Stimulated activated memory B cell treated with anti-CD40 and anti-IgM and Interleukin-4, amounts not matched to agents 10 μg/mL and 1 μg/mL and 100 μg/mL, for 72 hours (primary cell): Measurements from ENCODE around the gene LIN54.

ENCODE experiments used
- ATAC-seq: fragments of 150-1000 bp; cut with Tn5 transposase; 2 replicates; pipeline ENCODE4 v1.10.0; 2021
- H3K27ac Mint-ChIP-seq: one replicate; pipeline ENCODE4 v1.8.0; 2022; ENCODE audit warnings: mild to moderate bottlenecking, mixed read lengths
- H3K27me3 Mint-ChIP-seq: one replicate; pipeline ENCODE4 v1.8.0; 2022; ENCODE audit warnings: mixed read lengths
- H3K36me3 Mint-ChIP-seq: one replicate; pipeline ENCODE4 v1.8.0; 2022; ENCODE audit warnings: mixed read lengths
- H3K4me1 Mint-ChIP-seq: one replicate; pipeline ENCODE4 v1.8.0; 2022; ENCODE audit warnings: mixed read lengths
- H3K4me3 Mint-ChIP-seq: one replicate; pipeline ENCODE4 v1.8.0; 2022; ENCODE audit warnings: mild to moderate bottlenecking, moderate library complexity, mixed read lengths
- H3K9me3 Mint-ChIP-seq: one replicate; pipeline ENCODE4 v1.8.0; 2022; ENCODE audit warnings: mixed read lengths

LIN54 gene

GRCh38 chr4:82898322-82899243 lies 112.0 kb downstream of the LIN54 start:
- H3K4me3 Mint-ChIP-seq: no peak overlapping the region
- no peak for ATAC-seq
- H3K4me1 Mint-ChIP-seq: peaks cover 23% of the 10 kb centered on the region

GRCh38 chr4:82896755-82897154 lies 113.9 kb downstream of the LIN54 start:
- no peaks in the 10 kb centered on the region for H3K27me3 Mint-ChIP-seq
- H3K4me1 Mint-ChIP-seq: peaks cover 32% of the 10 kb centered on the region
- no peaks in the 10 kb centered on the region for H3K9me3 Mint-ChIP-seq
- peaks cover 17% of the 10 kb centered on the region for H3K36me3 Mint-ChIP-seq
- ATAC-seq: no peak
- H3K4me3 Mint-ChIP-seq: no peak overlapping the region
- H3K27ac Mint-ChIP-seq: no peak overlapping the region

More at GRCh38 chr4:82898322-82899243, 112.0 kb downstream of the LIN54 start:
- Mint-ChIP-seq H3K27me3 (no peaks in the 10 kb centered on the region), H3K36me3 (peaks cover 17% of the 10 kb centered on the region), H3K9me3 (no peaks in the 10 kb centered on the region), H3K27ac (no peak overlapping the region)

GRCh38 chr4:82893942-82894341 lies 116.7 kb downstream of the LIN54 start:
- peaks cover 17% of the 10 kb centered on the region for H3K36me3 Mint-ChIP-seq
- H3K4me3 Mint-ChIP-seq: no peak overlapping the region
- no peaks in the 10 kb centered on the region for H3K27me3 Mint-ChIP-seq
- no peak for ATAC-seq
- no peak overlapping the region for H3K27ac Mint-ChIP-seq
- H3K4me1 Mint-ChIP-seq: peaks cover 37% of the 10 kb centered on the region
- H3K9me3 Mint-ChIP-seq: no peaks in the 10 kb centered on the region

- Mint-ChIP-seq H3K4me3 (peak overlapping the region; percentile 88), H3K36me3 (peaks cover 17% of the 10 kb centered on the region), H3K27me3 (no peaks in the 10 kb centered on the region), H3K27ac (peak overlapping the region; percentile 95), H3K9me3 (no peaks in the 10 kb centered on the region), H3K4me1 (peaks cover 28% of the 10 kb centered on the region)
- ATAC-seq: no peak
Observed at GRCh38 chr4:82892467-82892802, 118.2 kb downstream of the LIN54 start.

- Mint-ChIP-seq H3K4me3 (peak overlapping the region; percentile 88), H3K4me1 (peaks cover 31% of the 10 kb centered on the region), H3K27ac (peak overlapping the region; percentile 95), H3K27me3 (no peaks in the 10 kb centered on the region), H3K9me3 (no peaks in the 10 kb centered on the region), H3K36me3 (peaks cover 15% of the 10 kb centered on the region)
- no peak for ATAC-seq
Observed at GRCh38 chr4:82891707-82892466, 118.7 kb downstream of the LIN54 start.

- Mint-ChIP-seq H3K27ac (peak within 1 kb of the TSS; percentile 95), H3K36me3 (peaks cover 11% of the 10 kb centered on the region), H3K4me3 (peak within 1 kb of the TSS; percentile 88), H3K9me3 (no peaks in the 10 kb centered on the region), H3K4me1 (peaks cover 35% of the 10 kb centered on the region), H3K27me3 (no peaks in the 10 kb centered on the region)
- ATAC-seq: peak; percentile 98
Observed at GRCh38 chr4:82890901-82891706, 119.5 kb downstream of the LIN54 start, which contains the start of gene SEC31A. Gene SEC31A, minus strand, starts transcription at chr4:82891153. Its CDS starts 9,217 bp downstream, at chr4:82881936.

GRCh38 chr4:82890528-82890900 lies 120.1 kb downstream of the LIN54 start:
- H3K27me3 Mint-ChIP-seq: no peaks in the 10 kb centered on the region
- no peak for ATAC-seq
- H3K9me3 Mint-ChIP-seq: no peaks in the 10 kb centered on the region
- peak overlapping the region; percentile 95 for H3K27ac Mint-ChIP-seq
- H3K4me3 Mint-ChIP-seq: peak overlapping the region; percentile 88
- H3K36me3 Mint-ChIP-seq: peaks cover 13% of the 10 kb centered on the region
- peaks cover 41% of the 10 kb centered on the region for H3K4me1 Mint-ChIP-seq

GRCh38 chr4:82889287-82889686 lies 121.3 kb downstream of the LIN54 start:
- Mint-ChIP-seq H3K9me3 (no peaks in the 10 kb centered on the region), H3K27me3 (no peaks in the 10 kb centered on the region), H3K27ac (peak overlapping the region; percentile 95), H3K4me1 (peaks cover 53% of the 10 kb centered on the region), H3K36me3 (peaks cover 12% of the 10 kb centered on the region), H3K4me3 (peak overlapping the region; percentile 88)
- ATAC-seq: no peak

- Mint-ChIP-seq H3K36me3 (peaks cover 20% of the 10 kb centered on the region), H3K27ac (no peak overlapping the region), H3K9me3 (no peaks in the 10 kb centered on the region), H3K27me3 (no peaks in the 10 kb centered on the region), H3K4me3 (no peak overlapping the region), H3K4me1 (peaks cover 56% of the 10 kb centered on the region)
- ATAC-seq: no peak
Observed at GRCh38 chr4:82886147-82886942, 124.3 kb downstream of the LIN54 start.

- no peaks in the 10 kb centered on the region for H3K27me3 Mint-ChIP-seq
- no peak overlapping the region for H3K4me3 Mint-ChIP-seq
- peaks cover 53% of the 10 kb centered on the region for H3K4me1 Mint-ChIP-seq
- no peak overlapping the region for H3K27ac Mint-ChIP-seq
- ATAC-seq: no peak
- peaks cover 25% of the 10 kb centered on the region for H3K36me3 Mint-ChIP-seq
- H3K9me3 Mint-ChIP-seq: no peaks in the 10 kb centered on the region
Observed at GRCh38 chr4:82885410-82885809, 125.2 kb downstream of the LIN54 start.
